CD4-positive, alpha-beta T cell treated with Interleukin-15 for 1 hour (primary cell): ENCODE results near the gene CAPN10.
A peak's percentile ranks its signal among the peaks of the same experiment; 100 is the strongest.

Experiments used
- DNase-seq: peaks from one replicate; pipeline ENCODE4 v3.0.0-alpha.2; 2020

The CAPN10 gene

DNA sequence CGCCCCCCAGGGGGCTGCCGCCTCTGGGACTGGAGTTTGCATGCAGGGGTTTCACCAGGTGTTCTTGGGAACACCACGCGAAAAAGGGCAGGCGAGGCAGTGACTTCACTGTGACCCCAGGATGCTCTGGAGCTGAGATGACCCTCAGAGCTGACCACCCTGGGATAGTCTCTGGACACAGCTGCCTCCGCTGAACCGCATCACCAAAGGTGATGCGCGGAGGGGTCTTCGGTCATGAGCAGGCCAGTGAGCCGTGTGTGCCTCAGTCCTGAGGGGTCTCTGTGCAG is 56.2 kb downstream of the CAPN10 start:
- DNase-seq = peak; percentile 4

GRCh38 chr2:240643093-240643810 is 56.7 kb downstream of the CAPN10 start:
- peak; percentile 14 for DNase-seq

- no peak for DNase-seq
Measured at GRCh38 chr2:240643811-240644150, 57.2 kb downstream of the CAPN10 start.

DNA sequence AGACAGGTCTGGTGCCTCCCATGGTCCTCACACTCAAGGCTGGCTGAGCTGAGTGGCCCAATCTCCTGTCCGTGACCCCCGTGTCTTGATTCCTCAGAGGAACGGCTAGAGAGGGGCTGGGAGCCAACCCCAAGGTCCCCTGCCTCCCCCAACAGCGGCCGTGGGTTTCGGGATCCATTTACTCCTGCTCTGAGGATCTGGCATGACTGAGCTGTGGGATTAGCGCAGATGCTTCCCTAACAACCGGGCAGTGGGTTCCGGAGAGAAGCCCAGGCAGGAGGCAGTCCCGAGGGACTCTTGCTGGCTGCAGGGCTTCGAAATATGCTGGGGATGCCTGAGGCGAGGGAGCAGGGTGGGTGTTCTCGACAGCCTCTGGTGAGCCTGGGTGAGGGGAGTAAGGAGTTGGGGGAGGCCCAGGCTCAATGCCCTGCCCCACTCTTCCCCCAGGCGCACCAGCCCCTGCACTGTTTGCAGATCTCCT is 57.7 kb downstream of the CAPN10 start:
- DNase-seq = peak; percentile 10

DNA sequence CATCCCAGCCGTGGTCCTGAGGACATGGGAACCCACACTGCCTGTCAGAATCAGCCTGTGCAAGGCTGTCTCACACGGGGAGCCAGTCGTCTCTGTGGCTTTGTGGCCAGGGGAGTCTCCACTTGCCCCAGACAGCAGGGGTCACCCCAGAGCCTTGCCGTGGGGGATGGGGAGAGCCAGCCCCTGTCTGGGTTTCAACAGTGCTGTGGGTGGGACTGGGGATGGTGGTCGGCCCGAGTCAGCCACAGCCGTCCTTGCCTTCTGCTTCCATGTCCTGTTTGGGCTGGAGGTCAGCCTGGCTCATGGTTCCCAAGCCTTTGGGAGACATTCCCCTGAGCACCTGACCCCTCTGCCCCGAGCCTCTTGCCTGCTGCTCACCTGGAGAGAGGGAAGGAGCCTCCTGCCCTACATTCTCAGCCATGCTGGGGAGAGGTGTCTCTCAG is 58.3 kb downstream of the CAPN10 start:
- peak; percentile 19 for DNase-seq

GRCh38 chr2:240645346-240645745 is 58.8 kb downstream of the CAPN10 start:
- no peak for DNase-seq

- no peak for DNase-seq
Measured at GRCh38 chr2:240645801-240646175, 59.3 kb downstream of the CAPN10 start.

- peak; percentile 72 for DNase-seq
Measured at GRCh38 chr2:240646176-240646899, 59.8 kb downstream of the CAPN10 start.

DNA sequence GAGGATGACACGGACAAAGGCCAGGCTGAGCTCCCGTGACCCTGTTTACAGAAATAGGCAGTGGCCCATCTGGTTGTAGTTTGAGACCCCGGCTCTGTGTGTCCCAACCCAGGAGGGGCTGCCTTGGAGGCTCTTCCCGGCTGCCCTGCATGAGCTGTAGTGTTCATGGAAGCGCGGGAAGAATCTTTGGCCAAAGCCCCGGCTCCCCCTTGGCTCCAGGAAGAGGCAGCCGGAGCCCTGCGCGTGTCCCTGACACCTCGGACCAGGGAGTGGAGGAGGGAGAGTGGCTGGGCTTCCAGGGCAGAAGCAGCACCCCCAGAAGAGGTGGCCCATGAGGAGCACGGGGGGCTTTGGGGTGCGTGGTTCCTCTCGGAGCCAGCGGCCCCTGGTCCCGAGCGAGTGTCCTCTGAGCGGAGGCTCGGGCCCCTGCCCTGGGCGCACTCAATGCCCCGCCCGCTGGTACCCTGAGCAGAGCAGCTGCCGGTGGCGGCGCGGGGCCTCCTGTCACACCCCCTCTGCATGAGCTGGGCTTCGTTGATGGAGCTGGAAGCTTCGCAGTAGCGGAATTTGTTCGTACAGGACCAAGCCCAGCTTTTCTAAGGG is 60.5 kb downstream of the CAPN10 start:
- no peak for DNase-seq

- no peak for DNase-seq
Measured at GRCh38 chr2:240647503-240648154, 61.1 kb downstream of the CAPN10 start.

DNA sequence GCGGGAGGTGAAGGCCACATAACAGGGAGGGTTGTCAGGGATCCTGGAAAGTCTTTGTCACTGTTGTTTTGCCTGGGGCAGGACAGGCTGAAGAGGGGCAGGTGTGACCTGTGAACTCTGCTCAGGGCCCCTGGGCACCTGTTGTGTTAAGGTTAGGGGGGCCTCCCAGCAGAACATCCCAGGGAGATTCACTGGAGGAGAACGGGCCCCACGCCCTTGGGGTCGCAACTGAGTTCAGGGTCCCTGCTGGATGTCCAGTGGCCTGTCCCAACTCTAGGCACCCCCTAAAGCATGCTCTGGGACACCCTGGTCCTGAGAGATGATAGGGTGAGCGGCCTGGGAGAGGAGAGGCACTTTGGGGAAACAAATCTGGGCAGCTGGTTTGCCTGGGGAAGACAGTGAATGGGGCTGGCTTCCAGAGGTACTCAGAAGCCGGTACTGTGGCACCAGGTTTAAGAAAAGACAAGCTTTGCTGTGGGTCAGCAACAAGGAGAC is 61.7 kb downstream of the CAPN10 start:
- no peak for DNase-seq
